Gastrocnemius medialis (tissue), 4 donors: ENCODE measurements around the gene TCTN2. TPM values are rescaled to one million over a fixed set of nuclear protein-coding genes. Genes with fewer than 3 reads are reported as not detected.

ENCODE experiments used
- ATAC-seq, 2 donors: fragments of 150-250 bp; one replicate each; pipeline ENCODE4 v1.9.1; 2016
- DNase-seq, 2 donors: peaks; one replicate each; pipeline ENCODE4 v3.0.0-alpha.2; 2019
- H3K27ac ChIP-seq, 4 donors: fragments of 200-600 bp; sonication (generic); 1 replicate in 1 of 4; 2 replicates in 3 of 4; pipeline ENCODE4 v1.5.1; 2016 to 2018; ENCODE audit warnings: mild to moderate bottlenecking in 2 of 4, moderate library complexity in 1 of 4
- H3K27me3 ChIP-seq, 3 donors: fragments of 200-600 bp; sonication (generic) in 2 of 3; 1 replicate in 1 of 3; 2 replicates in 2 of 3; pipeline versions ENCODE4 v1.5.1 to v1.6.0; 2016 to 2019; ENCODE audit warnings: mild to moderate bottlenecking in 1 of 3, moderate library complexity in 1 of 3
- H3K36me3 ChIP-seq, 2 donors: fragments of 200-600 bp; sonication (generic) in 1 of 2; one replicate each; pipeline ENCODE4 v1.5.1; 2017 to 2018
- H3K4me1 ChIP-seq, 2 donors: fragments of 200-600 bp; sonication (generic) in 1 of 2; one replicate each; pipeline ENCODE4 v1.5.1; 2016 to 2017; ENCODE audit warnings: mild to moderate bottlenecking in 2 of 2
- H3K4me3 ChIP-seq, 4 donors: fragments of 200-600 bp; sonication (generic) in 3 of 4; 1 replicate in 1 of 4; 2 replicates in 3 of 4; pipeline ENCODE4 v1.5.1; 2016 to 2019; ENCODE audit warnings: mild to moderate bottlenecking in 2 of 4
- H3K9me3 ChIP-seq, 3 donors: fragments of 200-600 bp; sonication (generic) in 2 of 3; 1 replicate in 1 of 3; 2 replicates in 2 of 3; pipeline ENCODE4 v1.5.1; 2016 to 2019
- POLR2A ChIP-seq, 2 donors: fragments of 450-650 bp; IDR thresholded peaks; one replicate each; pipeline ENCODE4 v1.6.1; 2017; ENCODE audit warnings: antibody characterized with exemption in 2 of 2, mild to moderate bottlenecking in 2 of 2, moderate library complexity in 2 of 2
- in situ Hi-C, 4 donors: fragments of 200-750 bp; cut with MboI; loops; one replicate each; pipeline versions ENCODE4 v1.15.0 to v1.8.0; 2017; ENCODE audit warnings: low sequenced_read_pairs in 4 of 4
- intact Hi-C: fragments of 100-400 bp; cut with DNase I; formaldehyde crosslinking; loops from one replicate; pipeline ENCODE4 v1.15.1; 2023; ENCODE audit warnings: low total_unique reads
- total RNA-seq, 4 donors: library from RNA; depleted of rRNA; stranded (reverse); fragments of >200 nt; gene quantifications; one replicate each; pipeline versions ENCODE4 v1.1.0 to v1.2.3, GENCODE V29; 2016
- TF ChIP-seq, protein P1 (sequence below), 5 experiments: fragments of 450-650 bp in 3 of 5; fragments of 200-600 bp in 2 of 5; sonication (generic) in 2 of 5; IDR thresholded peaks in 4 of 5; conservative IDR thresholded peaks in 1 of 5; 1 replicate in 4 of 5; 2 replicates in 1 of 5; pipeline ENCODE4 v1.5.1; 2016 to 2019; ENCODE audit warnings: antibody characterized with exemption in 5 of 5, mild to moderate bottlenecking in 3 of 5, moderate library complexity in 3 of 5

Gene TCTN2
- 1 to 10 TPM; 1.2 to 5.0 (median 1.6) TPM for total RNA-seq

DNA sequence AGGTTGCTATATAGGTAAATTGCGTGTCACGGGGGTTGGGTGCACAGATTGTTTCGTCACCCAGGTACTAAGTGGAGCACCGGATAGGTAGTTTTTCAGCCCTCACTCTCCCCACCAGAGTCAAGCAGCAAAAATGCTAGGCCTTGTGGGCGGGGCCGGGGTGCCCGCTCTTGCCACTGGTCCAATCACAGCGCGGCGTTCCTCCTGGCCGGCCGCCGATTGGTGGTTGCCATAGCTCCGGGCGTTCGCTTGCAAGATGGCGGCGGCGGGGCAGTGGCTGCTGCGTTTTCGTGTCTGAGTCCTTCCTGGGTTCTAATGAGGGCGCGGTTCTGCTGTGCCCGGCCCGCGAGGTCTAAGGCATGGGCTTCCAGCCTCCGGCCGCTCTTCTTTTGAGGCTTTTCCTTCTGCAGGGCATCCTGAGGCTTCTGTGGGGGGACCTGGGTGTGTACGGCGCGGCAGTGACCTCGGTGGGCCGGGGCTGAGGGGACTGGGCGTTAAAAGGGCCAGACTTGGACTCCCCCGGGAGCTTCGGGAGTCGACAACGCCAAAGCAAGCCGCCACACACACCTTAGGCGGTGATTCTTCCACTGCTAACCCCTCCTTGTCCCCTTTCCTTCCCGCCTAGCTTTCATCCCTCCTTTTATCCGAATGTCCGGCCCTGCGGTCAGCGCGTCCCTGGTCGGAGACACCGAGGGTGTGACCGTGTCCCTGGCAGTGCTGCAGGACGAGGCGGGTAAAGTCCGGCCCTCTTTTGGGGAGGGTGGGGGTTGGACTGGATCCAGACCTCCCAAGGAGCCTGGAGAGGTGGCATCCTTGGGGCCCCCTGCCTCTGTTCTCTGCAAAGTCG, at the start of gene TCTN2:
Gene TCTN2, plus strand, starts transcription at position 232 of the 847 bp plus-strand sequence. Its CDS starts 128 bp downstream, at position 360.
- H3K9me3 ChIP-seq = no peaks in the 10 kb centered on the region
- in situ Hi-C loops (no loop called here), intact Hi-C loops (loop anchor here (2.0 to 5.0 kb wide), 2 partner anchors 39 to 42 kb away; partner anchors contain the start of genes ATP6V0A2, EIF2B1 and GTF2H3)
- H3K4me3 ChIP-seq = peak within 1 kb of the TSS; percentile 68 to 93 (median 86)
- peak; percentile 95 to 98 for ATAC-seq
- no peak for TF ChIP-seq POLR2A (IDR thresholded peaks at IDR 0.05)
- TF ChIP-seq, protein P1, sequence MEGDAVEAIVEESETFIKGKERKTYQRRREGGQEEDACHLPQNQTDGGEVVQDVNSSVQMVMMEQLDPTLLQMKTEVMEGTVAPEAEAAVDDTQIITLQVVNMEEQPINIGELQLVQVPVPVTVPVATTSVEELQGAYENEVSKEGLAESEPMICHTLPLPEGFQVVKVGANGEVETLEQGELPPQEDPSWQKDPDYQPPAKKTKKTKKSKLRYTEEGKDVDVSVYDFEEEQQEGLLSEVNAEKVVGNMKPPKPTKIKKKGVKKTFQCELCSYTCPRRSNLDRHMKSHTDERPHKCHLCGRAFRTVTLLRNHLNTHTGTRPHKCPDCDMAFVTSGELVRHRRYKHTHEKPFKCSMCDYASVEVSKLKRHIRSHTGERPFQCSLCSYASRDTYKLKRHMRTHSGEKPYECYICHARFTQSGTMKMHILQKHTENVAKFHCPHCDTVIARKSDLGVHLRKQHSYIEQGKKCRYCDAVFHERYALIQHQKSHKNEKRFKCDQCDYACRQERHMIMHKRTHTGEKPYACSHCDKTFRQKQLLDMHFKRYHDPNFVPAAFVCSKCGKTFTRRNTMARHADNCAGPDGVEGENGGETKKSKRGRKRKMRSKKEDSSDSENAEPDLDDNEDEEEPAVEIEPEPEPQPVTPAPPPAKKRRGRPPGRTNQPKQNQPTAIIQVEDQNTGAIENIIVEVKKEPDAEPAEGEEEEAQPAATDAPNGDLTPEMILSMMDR (IDR thresholded peaks at IDR 0.05 in 4 of 5, conservative IDR thresholded peaks at IDR 0.05 in 1 of 5) = no peak
- DNase-seq = peak; percentile 89 to 92
- peaks cover 8 to 9% of the 10 kb centered on the region in 2 donors for H3K4me1 ChIP-seq
- no peaks in the 10 kb centered on the region for H3K27me3 ChIP-seq
- H3K27ac ChIP-seq = peak within 1 kb of the TSS in 1 of 4 donors; percentile 20
- H3K36me3 ChIP-seq = no peaks in the 10 kb centered on the region

DNA sequence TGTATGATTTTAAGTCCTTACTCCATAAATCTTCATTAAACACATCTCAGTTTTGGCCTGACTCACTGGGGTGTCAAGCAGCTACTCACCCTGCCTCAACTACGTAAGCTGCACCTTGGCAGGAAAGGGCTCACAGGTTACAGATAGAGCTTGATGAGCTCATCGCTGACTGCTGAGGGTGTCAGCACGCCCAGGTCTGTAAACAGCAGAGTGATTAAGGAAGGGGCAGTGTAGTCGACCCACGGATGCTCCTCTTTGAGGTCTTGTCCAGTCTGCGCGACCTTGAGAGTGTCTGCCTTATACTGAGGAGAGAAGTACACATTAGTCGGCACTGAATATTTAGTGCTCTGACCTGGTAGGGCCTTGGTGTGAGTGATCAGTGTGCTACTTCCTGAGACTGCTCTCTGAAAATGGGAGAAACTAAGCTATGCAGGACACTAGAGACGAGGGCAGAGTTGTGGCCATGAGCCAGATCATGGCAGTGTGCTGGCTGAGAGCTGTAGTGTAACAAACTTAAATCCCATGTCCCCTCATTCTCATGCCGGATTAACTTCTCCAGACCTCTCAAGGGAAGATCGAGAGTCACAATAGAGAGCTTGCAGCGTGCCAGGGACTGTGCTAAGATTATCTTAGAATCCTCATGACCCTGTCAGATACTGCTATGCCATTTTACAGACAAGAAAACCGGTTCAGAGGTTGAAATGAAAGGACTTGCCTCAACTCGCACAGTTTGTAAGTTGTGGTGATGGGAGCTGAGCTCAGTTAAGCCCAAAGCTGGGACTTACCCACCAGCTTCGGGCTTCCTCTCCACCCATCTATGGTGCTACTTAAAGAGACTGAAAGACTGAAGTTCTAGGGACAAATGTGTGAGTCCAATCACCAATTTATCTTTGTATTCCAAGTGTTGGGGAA, 49.0 kb upstream of the TCTN2 start:
- Histone ChIP-seq H3K4me3 (no peak overlapping the region), H3K4me1 (no peaks in the 10 kb centered on the region), H3K36me3 (peaks cover 10 to 86% of the 10 kb centered on the region in 2 donors), H3K27me3 (no peaks in the 10 kb centered on the region), H3K9me3 (no peaks in the 10 kb centered on the region), H3K27ac (no peak overlapping the region)
- no peak for TF ChIP-seq POLR2A (IDR thresholded peaks at IDR 0.05)
- TF ChIP-seq, protein P1 (IDR thresholded peaks at IDR 0.05 in 4 of 5, conservative IDR thresholded peaks at IDR 0.05 in 1 of 5) = no peak
- in situ Hi-C loops (no loop called here), intact Hi-C loops (no loop called here)
- ATAC-seq (no peak), DNase-seq (no peak)

- no peaks in the 10 kb centered on the region for H3K9me3 ChIP-seq
- TF ChIP-seq, protein P1 (IDR thresholded peaks at IDR 0.05 in 4 of 5, conservative IDR thresholded peaks at IDR 0.05 in 1 of 5) = peak in 2 of 5 experiments; percentile 14 to 20
- TF ChIP-seq POLR2A (IDR thresholded peaks at IDR 0.05) = peak; percentile 63 to 85
- no peaks in the 10 kb centered on the region for H3K27me3 ChIP-seq
- in situ Hi-C loops = loop anchor here in 1 of 4 donors (25.0 kb wide), 1 partner anchor 1121 kb away; the partner anchor contains the start of gene ZCCHC8
- peak within 1 kb of the TSS; percentile 86 to 97 (median 95) for H3K4me3 ChIP-seq
- ATAC-seq (peak; percentile 99), DNase-seq (peak; percentile 92 to 96)
- H3K4me1 ChIP-seq = peaks cover 12% of the 10 kb centered on the region in 2 donors
- intact Hi-C loops = loop anchor here (1.0 to 5.0 kb wide), 3 partner anchors 31 to 49 kb away; partner anchors contain the start of genes DDX55, TCTN2 and TMED2
- peak within 1 kb of the TSS; percentile 74 to 89 (median 84) for H3K27ac ChIP-seq
- H3K36me3 ChIP-seq = peaks cover 0 to 37% of the 10 kb centered on the region in 2 donors
Observed at GRCh38 chr12:123633379-123634141, 37.4 kb upstream of the TCTN2 start, which contains the start of the genes EIF2B1 and GTF2H3. EIF2B1 (minus strand) TSS chr12:123633686; CDS start chr12:123633557, 129 bp downstream. GTF2H3 (plus strand) TSS chr12:123633829; CDS start chr12:123633860, 31 bp downstream.
